Ishikawa (cell line): ENCODE measurements around the gene BRI3.

ENCODE experiments used
- CEBPB ChIP-seq: IDR thresholded peaks from 2 replicates; pipeline ENCODE4 v1.6.1; 2012
- CREB1 ChIP-seq: IDR thresholded peaks from 2 replicates; pipeline ENCODE4 v1.6.1; 2012; ENCODE audit warnings: low read depth
- EGR1 ChIP-seq: IDR thresholded peaks from 2 replicates; pipeline ENCODE4 v1.6.1; 2012
- EP300 ChIP-seq: IDR thresholded peaks from 2 replicates; pipeline ENCODE4 v1.6.1; 2012; ENCODE audit warnings: borderline replicate concordance
- FOXM1 ChIP-seq: IDR thresholded peaks from 2 replicates; pipeline ENCODE4 v1.6.1; 2012; ENCODE audit warnings: low read depth, borderline replicate concordance
- NFIC ChIP-seq: IDR thresholded peaks from 2 replicates; pipeline ENCODE4 v1.6.1; 2012
- RAD21 ChIP-seq: IDR thresholded peaks from 2 replicates; pipeline ENCODE4 v1.6.1; 2012; ENCODE audit warnings: low read depth
- TAF1 ChIP-seq: IDR thresholded peaks from 2 replicates; pipeline ENCODE4 v1.6.1; 2012; ENCODE audit warnings: low read depth, mild to moderate bottlenecking
- TCF12 ChIP-seq: IDR thresholded peaks from 2 replicates; pipeline ENCODE4 v1.6.1; 2012; ENCODE audit warnings: low read depth
- TEAD4 ChIP-seq: IDR thresholded peaks from 2 replicates; pipeline ENCODE4 v1.6.1; 2012
- YY1 ChIP-seq: IDR thresholded peaks from 2 replicates; pipeline ENCODE4 v1.6.1; 2012; ENCODE audit warnings: low read depth
- ZBTB7A ChIP-seq: IDR thresholded peaks from 2 replicates; pipeline ENCODE4 v1.6.1; 2012; ENCODE audit warnings: low read depth
- TF ChIP-seq, protein P1 (sequence below): IDR thresholded peaks from 2 replicates; pipeline ENCODE4 v1.6.1; 2012
- TF ChIP-seq, protein P2 (sequence below): IDR thresholded peaks from 2 replicates; pipeline ENCODE4 v1.6.1; 2012
- TF ChIP-seq, protein P3 (sequence below): IDR thresholded peaks from 2 replicates; pipeline ENCODE4 v1.6.1; 2012; ENCODE audit warnings: low read depth, mild to moderate bottlenecking

Gene BRI3

DNA sequence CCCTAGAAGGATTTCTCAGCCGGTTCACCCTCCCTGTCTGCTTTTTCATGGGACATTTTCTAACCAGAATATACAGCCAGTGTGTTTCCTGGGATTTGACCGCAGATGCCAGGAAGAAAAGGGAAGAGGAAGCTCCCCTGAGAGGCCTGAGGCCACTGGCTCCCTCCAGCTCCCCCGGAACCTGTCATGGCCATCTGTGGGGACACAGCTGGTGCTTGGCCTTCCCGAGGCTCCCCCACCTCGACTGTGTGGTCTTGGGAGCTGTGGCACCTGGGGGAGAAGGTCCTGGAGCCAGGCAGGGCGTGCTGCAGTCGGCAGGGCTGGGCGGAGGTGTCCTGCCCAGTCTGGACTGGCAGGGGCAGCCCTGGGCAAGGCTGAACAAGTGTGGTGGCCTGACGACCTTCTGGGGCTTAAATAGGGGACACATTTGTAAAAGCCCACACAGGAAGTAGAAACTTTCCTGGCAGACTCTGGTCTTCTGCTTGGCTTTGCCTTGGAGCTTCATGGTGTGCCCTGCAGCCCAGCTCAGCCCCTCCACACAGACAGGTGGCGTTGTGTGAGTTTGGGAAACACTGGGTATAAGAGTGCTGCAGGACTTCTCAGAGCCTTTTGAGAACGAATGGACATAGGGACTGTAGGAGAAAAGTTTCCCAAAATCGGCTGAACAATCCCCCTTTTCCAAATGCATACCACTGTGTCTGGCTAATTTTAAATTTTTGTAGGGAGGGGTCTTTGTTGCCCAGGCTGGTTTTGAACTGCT is 6.8 kb downstream of the BRI3 start:
- TF ChIP-seq ZBTB7A (no peak), TEAD4 (no peak), CREB1 (no peak), YY1 (no peak), NFIC (no peak), TAF1 (no peak), EP300 (no peak), FOXM1 (no peak), CEBPB (no peak), TCF12 (no peak), RAD21 (no peak), EGR1 (no peak)
- TF ChIP-seq, protein P1, sequence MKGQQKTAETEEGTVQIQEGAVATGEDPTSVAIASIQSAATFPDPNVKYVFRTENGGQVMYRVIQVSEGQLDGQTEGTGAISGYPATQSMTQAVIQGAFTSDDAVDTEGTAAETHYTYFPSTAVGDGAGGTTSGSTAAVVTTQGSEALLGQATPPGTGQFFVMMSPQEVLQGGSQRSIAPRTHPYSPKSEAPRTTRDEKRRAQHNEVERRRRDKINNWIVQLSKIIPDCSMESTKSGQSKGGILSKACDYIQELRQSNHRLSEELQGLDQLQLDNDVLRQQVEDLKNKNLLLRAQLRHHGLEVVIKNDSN, result no peak
- TF ChIP-seq, protein P2, sequence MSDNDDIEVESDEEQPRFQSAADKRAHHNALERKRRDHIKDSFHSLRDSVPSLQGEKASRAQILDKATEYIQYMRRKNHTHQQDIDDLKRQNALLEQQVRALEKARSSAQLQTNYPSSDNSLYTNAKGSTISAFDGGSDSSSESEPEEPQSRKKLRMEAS, result no peak
- TF ChIP-seq, protein P3, sequence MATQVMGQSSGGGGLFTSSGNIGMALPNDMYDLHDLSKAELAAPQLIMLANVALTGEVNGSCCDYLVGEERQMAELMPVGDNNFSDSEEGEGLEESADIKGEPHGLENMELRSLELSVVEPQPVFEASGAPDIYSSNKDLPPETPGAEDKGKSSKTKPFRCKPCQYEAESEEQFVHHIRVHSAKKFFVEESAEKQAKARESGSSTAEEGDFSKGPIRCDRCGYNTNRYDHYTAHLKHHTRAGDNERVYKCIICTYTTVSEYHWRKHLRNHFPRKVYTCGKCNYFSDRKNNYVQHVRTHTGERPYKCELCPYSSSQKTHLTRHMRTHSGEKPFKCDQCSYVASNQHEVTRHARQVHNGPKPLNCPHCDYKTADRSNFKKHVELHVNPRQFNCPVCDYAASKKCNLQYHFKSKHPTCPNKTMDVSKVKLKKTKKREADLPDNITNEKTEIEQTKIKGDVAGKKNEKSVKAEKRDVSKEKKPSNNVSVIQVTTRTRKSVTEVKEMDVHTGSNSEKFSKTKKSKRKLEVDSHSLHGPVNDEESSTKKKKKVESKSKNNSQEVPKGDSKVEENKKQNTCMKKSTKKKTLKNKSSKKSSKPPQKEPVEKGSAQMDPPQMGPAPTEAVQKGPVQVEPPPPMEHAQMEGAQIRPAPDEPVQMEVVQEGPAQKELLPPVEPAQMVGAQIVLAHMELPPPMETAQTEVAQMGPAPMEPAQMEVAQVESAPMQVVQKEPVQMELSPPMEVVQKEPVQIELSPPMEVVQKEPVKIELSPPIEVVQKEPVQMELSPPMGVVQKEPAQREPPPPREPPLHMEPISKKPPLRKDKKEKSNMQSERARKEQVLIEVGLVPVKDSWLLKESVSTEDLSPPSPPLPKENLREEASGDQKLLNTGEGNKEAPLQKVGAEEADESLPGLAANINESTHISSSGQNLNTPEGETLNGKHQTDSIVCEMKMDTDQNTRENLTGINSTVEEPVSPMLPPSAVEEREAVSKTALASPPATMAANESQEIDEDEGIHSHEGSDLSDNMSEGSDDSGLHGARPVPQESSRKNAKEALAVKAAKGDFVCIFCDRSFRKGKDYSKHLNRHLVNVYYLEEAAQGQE, result no peak

DNA sequence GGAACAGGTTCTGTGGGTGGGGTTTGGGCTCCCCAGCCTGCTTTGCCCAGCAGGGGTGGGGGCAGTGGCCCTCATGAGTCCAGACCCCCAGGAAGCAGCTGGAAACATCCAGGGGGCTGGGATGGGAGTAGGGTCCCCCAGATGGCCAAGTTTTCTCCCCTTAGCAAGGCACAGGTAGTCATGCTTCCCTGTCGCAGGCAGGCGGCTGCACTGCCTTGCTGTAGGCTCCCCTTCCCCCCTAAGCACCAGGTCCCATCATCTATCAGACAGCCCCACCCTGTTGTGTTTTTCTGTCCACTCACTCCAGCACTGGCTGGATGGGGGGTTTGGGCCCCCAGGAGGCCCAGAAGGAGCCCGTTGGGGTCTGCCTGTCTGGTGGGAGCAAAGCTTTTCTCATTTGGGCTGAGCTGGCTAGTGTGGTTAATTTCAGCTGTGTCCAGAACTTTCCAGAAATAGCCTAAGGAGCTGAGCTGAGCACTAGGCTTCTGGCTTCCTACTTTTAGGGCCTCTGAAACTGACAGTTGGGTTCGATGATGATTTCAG is 7.9 kb downstream of the BRI3 start:
- TF ChIP-seq FOXM1 (no peak), YY1 (no peak), TEAD4 (no peak), TAF1 (no peak), ZBTB7A (no peak), CREB1 (no peak), CEBPB (no peak), RAD21 (no peak), EGR1 (no peak), NFIC (no peak), EP300 (no peak), TCF12 (no peak)
- TF ChIP-seq, protein P2, result no peak
- TF ChIP-seq, protein P3, result no peak
- TF ChIP-seq, protein P1, result no peak

GRCh38 chr7:98291717-98292116 is 10.2 kb downstream of the BRI3 start:
- TF ChIP-seq ZBTB7A, result no peak
- no peak for TF ChIP-seq CEBPB
- TF ChIP-seq TCF12, result no peak
- no peak for TF ChIP-seq TAF1
- no peak for TF ChIP-seq RAD21
- TF ChIP-seq EP300, result no peak
- no peak for TF ChIP-seq TEAD4
- TF ChIP-seq FOXM1, result no peak
- TF ChIP-seq, protein P2, result no peak
- TF ChIP-seq NFIC, result no peak
- TF ChIP-seq EGR1, result no peak
- no peak for TF ChIP-seq CREB1
- TF ChIP-seq YY1, result no peak
- TF ChIP-seq, protein P1, result no peak
- TF ChIP-seq, protein P3, result no peak
